ENCODE measurements around the gene BUD31. TPM values are rescaled to one million over a fixed set of nuclear protein-coding genes. Genes with fewer than 3 reads are reported as not detected.

Gene BUD31
- total RNA-seq, 1 experiment from 2014 or later: 104 TPM

DNA sequence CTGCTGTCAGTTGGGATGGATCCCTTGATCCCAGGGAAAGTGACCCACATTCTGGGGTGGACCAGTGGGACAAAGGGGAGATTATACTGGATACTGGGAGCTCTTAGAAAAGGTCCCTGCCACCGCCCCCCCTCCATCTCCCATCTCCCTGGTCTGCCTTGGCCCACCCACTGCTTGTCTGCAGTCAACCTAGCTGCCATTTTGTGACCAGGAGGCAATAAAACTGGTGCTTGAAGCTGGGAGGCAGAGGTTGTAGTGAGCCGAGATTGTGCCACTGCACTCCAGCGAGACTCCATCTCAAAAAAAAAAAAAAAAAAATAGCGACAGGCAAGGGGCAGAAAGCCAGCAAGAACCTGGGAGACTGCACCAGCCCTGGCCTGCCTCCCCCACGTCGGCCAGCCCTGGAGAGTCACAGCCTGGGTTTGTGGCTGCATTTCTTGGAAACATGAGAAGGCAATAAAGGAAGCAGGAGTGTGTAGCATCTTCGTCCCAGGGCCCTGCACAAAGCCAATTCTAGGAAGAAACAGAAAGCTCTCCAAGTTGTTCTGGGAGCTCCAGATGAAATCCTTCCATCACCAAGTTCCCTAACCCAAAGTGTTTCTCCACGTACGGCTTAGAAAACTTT is 38.9 kb upstream of the BUD31 start:
- no peak overlapping the region for H2AFZ ChIP-seq (ENCODE audit: low read length)
- Mint-ChIP-seq H3K4me1 (peaks cover 10 to 16% of the 10 kb centered on the region in 2 experiments), H3K4me3 (no peak overlapping the region), H3K9me3 (no peaks in the 10 kb centered on the region), H3K27ac (no peak overlapping the region), H3K27me3 (ENCODE audit: low read depth) (peaks cover 13% of the 10 kb centered on the region), H3K36me3 (ENCODE audit: insufficient read depth in 1 of 3, low read depth in 3 of 3) (peaks cover 10 to 25% (median 16%) of the 10 kb centered on the region in 3 experiments; a peak in 6 of 7 replicates)
- no peaks in the 10 kb centered on the region for H3K79me1 ChIP-seq (ENCODE audit: insufficient read depth, low read depth, low read length, poor library complexity, severe bottlenecking)
- H3K4ac ChIP-seq (ENCODE audit: low read depth, low read length): no peak overlapping the region
- WGBS (ENCODE audit: extremely low coverage, insufficient read length, low lambda C conversion rate): no CpG with 5 or more reads among the region's 9 CpGs
- H3K23ac ChIP-seq (ENCODE audit: insufficient read length, low read depth, low read length): no peak overlapping the region
- no peak overlapping the region for H3K56ac ChIP-seq (ENCODE audit: insufficient read length, low read depth, low read length)
- H3K27ac ChIP-seq (ENCODE audit: insufficient read length, low read depth, low read length): no peak overlapping the region
- peaks cover 3% of the 10 kb centered on the region for H3K23me2 ChIP-seq (ENCODE audit: insufficient read length, low read depth, low read length, poor library complexity, severe bottlenecking)
- no peak overlapping the region for H2BK12ac ChIP-seq (ENCODE audit: insufficient read length, low read depth, low read length)
- H3K14ac ChIP-seq (ENCODE audit: insufficient read depth, low read length): no peak overlapping the region
- no peak overlapping the region for H4K8ac ChIP-seq (replicated peaks; ENCODE audit: insufficient read length, low read depth, low read length)
- H2BK15ac ChIP-seq (ENCODE audit: low read depth, low read length): no peak overlapping the region
- H3K4me1 ChIP-seq (ENCODE audit: insufficient read depth, low read length): peaks cover 3% of the 10 kb centered on the region; the same call in 1 of the 2 replicates
- H3K9me3 ChIP-seq (ENCODE audit: control insufficient read depth, low read depth, low read length): no peaks in the 10 kb centered on the region
- no peak for DNase-seq
- no peak overlapping the region for H4K91ac ChIP-seq (ENCODE audit: insufficient read length, low read depth, low read length)
- no peak overlapping the region for H3K9ac ChIP-seq (ENCODE audit: extremely low read depth, insufficient read length, low read length)
- H2BK5ac ChIP-seq (ENCODE audit: insufficient read length, low read length): no peak overlapping the region
- no peaks in the 10 kb centered on the region for H3K79me2 ChIP-seq (ENCODE audit: insufficient read depth, low read length)
- no peak overlapping the region for H3K4me2 ChIP-seq (ENCODE audit: insufficient read depth, insufficient read length, low read length)
- H3T11ph ChIP-seq (ENCODE audit: low read length): no peak overlapping the region
- TF ChIP-seq, protein P1, sequence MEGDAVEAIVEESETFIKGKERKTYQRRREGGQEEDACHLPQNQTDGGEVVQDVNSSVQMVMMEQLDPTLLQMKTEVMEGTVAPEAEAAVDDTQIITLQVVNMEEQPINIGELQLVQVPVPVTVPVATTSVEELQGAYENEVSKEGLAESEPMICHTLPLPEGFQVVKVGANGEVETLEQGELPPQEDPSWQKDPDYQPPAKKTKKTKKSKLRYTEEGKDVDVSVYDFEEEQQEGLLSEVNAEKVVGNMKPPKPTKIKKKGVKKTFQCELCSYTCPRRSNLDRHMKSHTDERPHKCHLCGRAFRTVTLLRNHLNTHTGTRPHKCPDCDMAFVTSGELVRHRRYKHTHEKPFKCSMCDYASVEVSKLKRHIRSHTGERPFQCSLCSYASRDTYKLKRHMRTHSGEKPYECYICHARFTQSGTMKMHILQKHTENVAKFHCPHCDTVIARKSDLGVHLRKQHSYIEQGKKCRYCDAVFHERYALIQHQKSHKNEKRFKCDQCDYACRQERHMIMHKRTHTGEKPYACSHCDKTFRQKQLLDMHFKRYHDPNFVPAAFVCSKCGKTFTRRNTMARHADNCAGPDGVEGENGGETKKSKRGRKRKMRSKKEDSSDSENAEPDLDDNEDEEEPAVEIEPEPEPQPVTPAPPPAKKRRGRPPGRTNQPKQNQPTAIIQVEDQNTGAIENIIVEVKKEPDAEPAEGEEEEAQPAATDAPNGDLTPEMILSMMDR (conservative IDR thresholded peaks at IDR 0.05): no peak
- no peak overlapping the region for H2BK20ac ChIP-seq (ENCODE audit: low read depth, low read length, poor library complexity, severe bottlenecking)
- no peak overlapping the region for H4K5ac ChIP-seq (ENCODE audit: insufficient read length, low read depth, low read length)
- no peaks in the 10 kb centered on the region for H4K20me1 ChIP-seq (ENCODE audit: control insufficient read depth, insufficient read depth, insufficient read length)
- H3K27me3 ChIP-seq (ENCODE audit: insufficient read depth, low read length): no peaks in the 10 kb centered on the region
- H2BK120ac ChIP-seq (ENCODE audit: low read depth, low read length, poor library complexity, severe bottlenecking): no peak overlapping the region
- H2AK5ac ChIP-seq (ENCODE audit: insufficient read length, low read length): no peak overlapping the region
- H3K18ac ChIP-seq (ENCODE audit: insufficient read length, low read depth, low read length): no peak overlapping the region

All from H9 (cell line).